ENCODE measurements around the gene XIRP1. TPM values are rescaled to one million over a fixed set of nuclear protein-coding genes. Genes with fewer than 3 reads are reported as not detected.
A peak's percentile ranks its signal among the peaks of the same experiment; 100 is the strongest.
"Not testable (repeated sequence)": the region's sequence is repeated elsewhere in the genome, so short reads cannot be mapped to it uniquely, and the experiment has no call there.

XIRP1 gene
- total and polyA plus RNA-seq, 5 donors from 2014 or later, result not detected

DNA sequence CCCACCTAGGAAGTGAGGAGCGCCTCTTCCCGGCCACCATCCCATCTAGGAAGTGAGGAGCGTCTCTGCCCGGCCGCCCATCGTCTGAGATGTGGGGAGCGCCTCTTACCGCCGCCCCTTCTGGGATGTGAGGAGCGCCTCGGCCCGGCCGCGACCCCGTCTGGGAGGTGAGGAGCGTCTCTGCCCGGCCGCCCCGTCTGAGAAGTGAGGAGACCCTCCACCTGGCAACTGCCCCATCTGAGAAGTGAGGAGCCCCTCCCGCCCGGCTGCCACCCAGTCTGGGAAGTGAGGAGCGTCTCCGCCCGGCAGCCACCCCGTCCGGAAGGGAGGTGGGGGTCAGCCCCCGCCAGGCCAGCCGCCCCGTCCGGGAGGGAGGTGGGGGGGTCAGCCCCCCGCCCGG lies 35.2 kb upstream of the XIRP1 start:
- H3K27me3 ChIP-seq (ENCODE audit: control insufficient read depth, insufficient read depth, low read length), result peaks cover 16% of the 10 kb centered on the region
- H3K9me3 ChIP-seq (ENCODE audit: control insufficient read depth in 2 of 2, low read length in 2 of 2); H3K36me3 ChIP-seq (ENCODE audit: control insufficient read depth, insufficient read depth, low read length); ATAC-seq (ENCODE audit: low read depth in 2 of 2); H3K4me1 ChIP-seq (ENCODE audit: control insufficient read depth, insufficient read depth, low read length, poor library complexity, severe bottlenecking); H3K4me3 Mint-ChIP-seq; H3K4me3 ChIP-seq (ENCODE audit: low read depth, low read length); DNase-seq; H3K4me1 Mint-ChIP-seq; H3K9me3 Mint-ChIP-seq; H3K27ac ChIP-seq (ENCODE audit: insufficient read depth, low read length, poor library complexity, severe bottlenecking); H3K36me3 Mint-ChIP-seq; H3K27ac Mint-ChIP-seq: not testable (repeated sequence)
- peaks cover 22% of the 10 kb centered on the region for H3K27me3 Mint-ChIP-seq

DNA sequence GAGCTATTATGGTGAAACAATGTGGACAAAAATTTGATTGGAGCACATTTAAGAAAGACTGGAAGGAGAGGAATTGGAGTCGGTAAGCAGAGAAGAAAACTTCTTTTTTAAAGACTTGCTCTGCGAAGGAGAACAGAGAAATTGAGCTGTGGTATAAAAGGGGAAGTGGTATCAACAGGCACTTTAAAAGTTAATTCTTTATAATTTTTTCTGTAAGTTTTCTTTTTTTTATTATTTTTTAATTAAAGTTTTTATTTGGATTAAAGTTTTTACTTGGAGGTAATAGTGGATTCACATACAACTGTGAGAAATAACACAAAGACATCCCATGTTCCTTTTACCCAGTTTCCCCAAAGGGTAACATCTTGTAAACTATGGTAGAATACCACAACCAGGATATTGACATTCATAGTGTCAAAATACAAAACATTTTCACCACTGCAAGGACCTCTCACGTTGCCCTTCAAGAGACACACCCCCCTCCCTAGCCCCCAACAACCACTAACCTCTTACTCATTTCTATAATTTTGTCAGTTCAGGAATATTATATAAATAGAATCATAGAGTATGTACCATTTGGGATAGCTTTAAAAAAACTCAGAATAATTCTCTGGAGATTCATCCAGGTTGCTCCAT lies 33.8 kb upstream of the XIRP1 start:
- H3K27ac Mint-ChIP-seq, result peak overlapping the region in 1 of 3 donors; percentile 28

DNA sequence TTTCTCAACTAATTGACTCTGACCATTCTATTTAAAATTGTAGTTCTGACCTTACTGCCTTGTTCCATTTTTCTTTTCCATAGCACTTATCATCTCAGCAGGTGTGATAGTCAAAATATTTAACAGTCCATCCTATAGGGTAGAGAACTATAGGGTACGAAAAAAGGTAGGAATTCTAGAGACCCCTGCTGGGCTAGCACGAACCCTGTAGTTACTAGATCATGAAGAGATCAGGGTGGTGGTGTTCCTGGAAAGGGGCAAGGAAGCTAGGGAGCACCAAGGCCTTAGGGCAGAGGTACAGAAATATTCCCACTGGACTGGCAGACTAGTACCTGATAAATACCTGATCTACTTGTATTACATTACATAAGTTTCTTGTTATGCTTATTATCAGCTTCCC lies 31.9 kb upstream of the XIRP1 start:
- H3K27me3 ChIP-seq (ENCODE audit: control insufficient read depth, insufficient read depth, low read length), result peaks cover 5% of the 10 kb centered on the region
- H3K4me3 ChIP-seq (ENCODE audit: low read depth, low read length), result no peak overlapping the region

More for the DNA sequence above, 33.8 kb upstream of the XIRP1 start:
- ATAC-seq (ENCODE audit: low read depth in 2 of 2) (no peak), DNase-seq (no peak)
- no peak overlapping the region for H3K4me3 Mint-ChIP-seq
- Histone ChIP-seq H3K36me3 (ENCODE audit: control insufficient read depth, insufficient read depth, low read length) (no peaks in the 10 kb centered on the region), H3K9me3 (ENCODE audit: control insufficient read depth in 2 of 2, low read length in 2 of 2) (no peaks in the 10 kb centered on the region), H3K27ac (ENCODE audit: insufficient read depth, low read length, poor library complexity, severe bottlenecking) (no peak overlapping the region), H3K4me1 (ENCODE audit: control insufficient read depth, insufficient read depth, low read length, poor library complexity, severe bottlenecking) (no peaks in the 10 kb centered on the region), H3K4me3 (ENCODE audit: low read depth, low read length) (no peak overlapping the region), H3K27me3 (ENCODE audit: control insufficient read depth, insufficient read depth, low read length) (peaks cover 8% of the 10 kb centered on the region)
- H3K9me3 Mint-ChIP-seq, result peaks cover 0 to 2% (median 0%) of the 10 kb centered on the region in 7 donors
- H3K4me1 Mint-ChIP-seq, result peaks cover 0 to 5% (median 2%) of the 10 kb centered on the region in 4 donors
- H3K27me3 Mint-ChIP-seq, result peaks cover 18% of the 10 kb centered on the region
- no peaks in the 10 kb centered on the region for H3K36me3 Mint-ChIP-seq

DNA sequence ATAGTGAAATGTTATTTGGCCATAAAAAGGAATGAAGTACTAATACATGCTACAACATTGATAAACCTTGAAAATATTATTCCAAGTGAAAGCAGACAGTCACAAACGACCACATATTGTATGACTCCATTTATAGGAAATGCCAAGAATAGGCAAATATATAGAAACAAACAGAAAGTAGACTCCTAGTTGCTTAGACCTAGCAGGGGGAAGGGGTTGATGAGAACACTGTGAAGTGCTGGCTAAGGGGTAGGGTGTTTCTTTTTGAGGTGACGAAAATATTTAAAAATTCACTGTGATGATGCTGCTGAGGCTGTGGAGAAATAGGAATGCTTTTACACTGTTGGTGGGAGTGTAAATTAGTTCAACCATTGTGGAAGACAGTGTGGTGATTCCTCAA lies 30.5 kb upstream of the XIRP1 start:
- no peak overlapping the region for H3K4me3 ChIP-seq (ENCODE audit: low read depth, low read length)
- DNase-seq, result no peak
- H3K36me3 ChIP-seq (ENCODE audit: control insufficient read depth, insufficient read depth, low read length), result no peaks in the 10 kb centered on the region
- ATAC-seq (ENCODE audit: low read depth in 2 of 2), result no peak
- peaks cover 5% of the 10 kb centered on the region for H3K27me3 ChIP-seq (ENCODE audit: control insufficient read depth, insufficient read depth, low read length)
- Mint-ChIP-seq H3K27ac (no peak overlapping the region), H3K27me3 (peaks cover 8% of the 10 kb centered on the region), H3K36me3 (no peaks in the 10 kb centered on the region), H3K9me3 (peaks cover 0 to 3% (median 0%) of the 10 kb centered on the region in 7 donors), H3K4me3 (no peak overlapping the region), H3K4me1 (peaks cover 0 to 5% (median 3%) of the 10 kb centered on the region in 4 donors)
- no peaks in the 10 kb centered on the region for H3K4me1 ChIP-seq (ENCODE audit: control insufficient read depth, insufficient read depth, low read length, poor library complexity, severe bottlenecking)
- H3K27ac ChIP-seq (ENCODE audit: insufficient read depth, low read length, poor library complexity, severe bottlenecking), result no peak overlapping the region
- H3K9me3 ChIP-seq (ENCODE audit: control insufficient read depth in 2 of 2, low read length in 2 of 2), result no peaks in the 10 kb centered on the region

More for the DNA sequence above, 31.9 kb upstream of the XIRP1 start:
- ATAC-seq (ENCODE audit: low read depth in 2 of 2), result no peak
- Histone ChIP-seq H3K4me1 (ENCODE audit: control insufficient read depth, insufficient read depth, low read length, poor library complexity, severe bottlenecking) (no peaks in the 10 kb centered on the region), H3K27ac (ENCODE audit: insufficient read depth, low read length, poor library complexity, severe bottlenecking) (no peak overlapping the region), H3K36me3 (ENCODE audit: control insufficient read depth, insufficient read depth, low read length) (no peaks in the 10 kb centered on the region), H3K9me3 (ENCODE audit: control insufficient read depth in 2 of 2, low read length in 2 of 2) (no peaks in the 10 kb centered on the region)
- Mint-ChIP-seq H3K36me3 (no peaks in the 10 kb centered on the region), H3K9me3 (peaks cover 0 to 3% (median 0%) of the 10 kb centered on the region in 7 donors), H3K27me3 (peaks cover 8% of the 10 kb centered on the region), H3K4me1 (peaks cover 0 to 5% (median 3%) of the 10 kb centered on the region in 4 donors), H3K4me3 (no peak overlapping the region), H3K27ac (peak overlapping the region in 1 of 3 donors; percentile 1)
- DNase-seq, result no peak

DNA sequence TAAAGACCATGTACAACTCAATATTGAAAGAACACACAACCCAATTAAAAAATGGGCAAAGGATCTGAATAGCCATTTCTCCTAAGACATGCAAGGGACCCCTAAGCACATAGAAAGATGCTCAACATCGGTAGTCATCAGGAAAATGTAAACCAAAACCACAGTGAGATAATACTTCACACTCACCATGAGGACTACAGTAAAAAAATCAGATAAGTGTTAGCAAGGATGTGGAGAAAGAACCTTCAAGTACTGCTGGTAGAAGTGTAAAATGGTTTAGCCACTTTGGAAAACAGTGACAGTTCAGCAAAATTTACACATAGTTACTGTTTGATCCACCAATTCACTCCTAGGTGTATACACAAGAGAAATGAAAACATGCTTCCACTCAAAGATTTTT lies 30.1 kb upstream of the XIRP1 start:
- Mint-ChIP-seq H3K27me3 (peaks cover 8% of the 10 kb centered on the region), H3K36me3 (no peaks in the 10 kb centered on the region), H3K27ac (no peak overlapping the region), H3K9me3 (peaks cover 0 to 3% (median 0%) of the 10 kb centered on the region in 7 donors), H3K4me3 (no peak overlapping the region), H3K4me1 (peaks cover 0 to 5% (median 3%) of the 10 kb centered on the region in 4 donors)
- H3K9me3 ChIP-seq (ENCODE audit: control insufficient read depth in 2 of 2, low read length in 2 of 2), result no peaks in the 10 kb centered on the region
- DNase-seq, result no peak
- no peaks in the 10 kb centered on the region for H3K4me1 ChIP-seq (ENCODE audit: control insufficient read depth, insufficient read depth, low read length, poor library complexity, severe bottlenecking)
- no peak overlapping the region for H3K27ac ChIP-seq (ENCODE audit: insufficient read depth, low read length, poor library complexity, severe bottlenecking)
- no peak for ATAC-seq (ENCODE audit: low read depth in 2 of 2)
- no peak overlapping the region for H3K4me3 ChIP-seq (ENCODE audit: low read depth, low read length)
- peaks cover 5% of the 10 kb centered on the region for H3K27me3 ChIP-seq (ENCODE audit: control insufficient read depth, insufficient read depth, low read length)
- no peaks in the 10 kb centered on the region for H3K36me3 ChIP-seq (ENCODE audit: control insufficient read depth, insufficient read depth, low read length)

DNA sequence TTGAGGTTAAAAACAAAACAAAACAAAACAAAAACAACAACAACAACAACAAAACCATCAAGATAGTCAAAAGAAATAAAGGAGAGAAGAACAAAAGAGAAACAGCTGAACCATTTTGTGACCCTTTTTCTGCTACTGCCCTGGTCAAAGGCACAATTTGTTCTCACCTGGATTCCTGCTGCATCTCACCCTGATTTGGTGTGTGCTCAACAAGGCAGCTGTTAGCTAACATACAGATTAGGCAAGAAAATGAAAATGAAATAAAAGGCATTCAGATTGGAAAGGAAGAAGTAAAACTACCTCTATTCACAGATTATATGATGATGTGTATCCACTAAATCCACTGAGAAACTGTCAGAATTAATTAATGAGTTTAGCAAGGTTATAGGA lies 28.7 kb upstream of the XIRP1 start:
- Mint-ChIP-seq H3K27ac (no peak overlapping the region), H3K27me3 (peaks cover 8% of the 10 kb centered on the region), H3K36me3 (no peaks in the 10 kb centered on the region), H3K9me3 (peaks cover 0 to 3% (median 0%) of the 10 kb centered on the region in 7 donors), H3K4me3 (no peak overlapping the region), H3K4me1 (peaks cover 3 to 6% (median 5%) of the 10 kb centered on the region in 4 donors)
- peaks cover 5% of the 10 kb centered on the region for H3K27me3 ChIP-seq (ENCODE audit: control insufficient read depth, insufficient read depth, low read length)
- no peaks in the 10 kb centered on the region for H3K9me3 ChIP-seq (ENCODE audit: control insufficient read depth in 2 of 2, low read length in 2 of 2)
- no peaks in the 10 kb centered on the region for H3K4me1 ChIP-seq (ENCODE audit: control insufficient read depth, insufficient read depth, low read length, poor library complexity, severe bottlenecking)
- ATAC-seq (ENCODE audit: low read depth in 2 of 2), result no peak
- DNase-seq, result no peak
- H3K27ac ChIP-seq (ENCODE audit: insufficient read depth, low read length, poor library complexity, severe bottlenecking), result no peak overlapping the region
- no peak overlapping the region for H3K4me3 ChIP-seq (ENCODE audit: low read depth, low read length)
- no peaks in the 10 kb centered on the region for H3K36me3 ChIP-seq (ENCODE audit: control insufficient read depth, insufficient read depth, low read length)

DNA sequence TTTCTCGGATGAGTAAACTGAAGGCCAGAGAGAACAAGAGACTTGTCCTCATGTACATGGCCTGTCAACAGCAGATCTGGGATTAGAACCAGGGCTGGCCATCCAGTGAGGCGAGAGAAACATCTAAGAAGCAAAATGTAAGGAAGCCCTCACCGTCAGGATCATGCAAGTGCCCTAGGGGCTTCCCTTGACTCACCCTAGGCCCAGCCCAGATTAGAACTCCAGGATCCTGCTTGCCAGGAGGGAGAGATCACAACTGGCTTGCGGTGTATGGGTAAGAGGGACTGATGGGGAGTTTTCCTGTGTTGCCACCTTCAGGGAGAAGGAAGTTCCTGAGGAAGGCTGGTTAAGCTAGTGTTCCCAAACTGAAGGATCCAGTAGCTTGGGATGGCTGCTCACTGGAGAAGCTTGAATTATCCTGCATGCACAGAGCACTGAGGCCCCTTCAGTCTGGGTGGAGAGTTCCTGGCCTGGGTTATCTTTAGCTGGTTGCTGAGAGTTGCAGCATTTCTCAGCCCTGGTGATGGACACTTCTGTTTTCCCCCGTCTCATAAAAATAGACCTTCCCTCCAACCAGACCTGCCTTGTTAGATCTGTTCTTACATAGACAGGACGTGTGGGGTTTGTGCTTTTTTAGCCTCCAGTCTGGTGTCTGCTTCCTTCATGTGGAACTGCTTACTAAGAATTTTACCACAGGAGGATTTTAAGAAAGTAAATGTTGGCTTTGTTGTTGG lies 28.2 kb upstream of the XIRP1 start:
- Mint-ChIP-seq H3K4me1 (peaks cover 0 to 5% (median 3%) of the 10 kb centered on the region in 4 donors), H3K27ac (no peak overlapping the region)
- H3K27ac ChIP-seq (ENCODE audit: insufficient read depth, low read length, poor library complexity, severe bottlenecking), result no peak overlapping the region

More for the DNA sequence above, 28.2 kb upstream of the XIRP1 start:
- H3K4me3 Mint-ChIP-seq, result no peak overlapping the region
- Histone ChIP-seq H3K36me3 (ENCODE audit: control insufficient read depth, insufficient read depth, low read length) (no peaks in the 10 kb centered on the region), H3K27me3 (ENCODE audit: control insufficient read depth, insufficient read depth, low read length) (peaks cover 2% of the 10 kb centered on the region), H3K4me3 (ENCODE audit: low read depth, low read length) (no peak overlapping the region), H3K9me3 (ENCODE audit: control insufficient read depth in 2 of 2, low read length in 2 of 2) (no peaks in the 10 kb centered on the region), H3K4me1 (ENCODE audit: control insufficient read depth, insufficient read depth, low read length, poor library complexity, severe bottlenecking) (no peaks in the 10 kb centered on the region)
- no peaks in the 10 kb centered on the region for H3K36me3 Mint-ChIP-seq
- DNase-seq, result peak in 1 of 3 donors; percentile 51
- no peak for ATAC-seq (ENCODE audit: low read depth in 2 of 2)
- peaks cover 0 to 3% (median 0%) of the 10 kb centered on the region in 7 donors for H3K9me3 Mint-ChIP-seq
- peaks cover 6% of the 10 kb centered on the region for H3K27me3 Mint-ChIP-seq

Data from CD4-positive, CD25-positive, alpha-beta regulatory T cell (primary cell).